Subcutaneous adipose tissue (tissue), 4 donors: ENCODE results near the gene KCTD1. TPM values are rescaled to one million over a fixed set of nuclear protein-coding genes. Genes with fewer than 3 reads are reported as not detected.

ENCODE experiments used
- CTCF ChIP-seq: fragments of 450-650 bp; IDR thresholded peaks from one replicate; pipeline ENCODE4 v1.5.1; 2016; ENCODE audit warnings: low read depth, mild to moderate bottlenecking, control low read depth, antibody characterized with exemption, moderate library complexity
- total RNA-seq, 4 donors: library from RNA; depleted of rRNA; stranded (reverse); fragments of >200 nt; gene quantifications; one replicate each; pipeline ENCODE4 v1.1.0, GENCODE V29; 2016

Gene KCTD1
- total RNA-seq, 4 donors from 2014 or later: 5.9 to 15.8 (median 8.5) TPM

- no peak for TF ChIP-seq CTCF
Measured at GRCh38 chr18:26540043-26540628, 8.2 kb downstream of the KCTD1 start.

DNA sequence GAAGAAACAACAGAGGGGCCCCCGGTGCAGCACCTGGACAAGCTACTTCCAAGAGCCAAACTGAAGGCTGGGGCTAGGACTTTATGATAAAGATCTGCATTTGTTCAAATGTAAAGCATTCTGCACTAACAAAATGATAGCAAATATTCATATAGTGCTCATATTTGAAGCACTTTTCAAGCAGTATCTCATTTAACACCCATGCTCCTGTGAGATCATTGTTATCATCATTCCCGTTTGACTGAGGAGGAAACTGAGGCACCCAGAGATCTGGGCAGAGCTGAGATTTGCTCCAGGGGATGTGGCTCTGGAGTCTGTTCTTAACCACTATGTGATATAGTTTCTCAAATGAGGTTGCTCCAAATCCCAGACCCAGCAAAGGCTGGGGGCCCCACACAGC is 9.8 kb downstream of the KCTD1 start:
- no peak for TF ChIP-seq CTCF

DNA sequence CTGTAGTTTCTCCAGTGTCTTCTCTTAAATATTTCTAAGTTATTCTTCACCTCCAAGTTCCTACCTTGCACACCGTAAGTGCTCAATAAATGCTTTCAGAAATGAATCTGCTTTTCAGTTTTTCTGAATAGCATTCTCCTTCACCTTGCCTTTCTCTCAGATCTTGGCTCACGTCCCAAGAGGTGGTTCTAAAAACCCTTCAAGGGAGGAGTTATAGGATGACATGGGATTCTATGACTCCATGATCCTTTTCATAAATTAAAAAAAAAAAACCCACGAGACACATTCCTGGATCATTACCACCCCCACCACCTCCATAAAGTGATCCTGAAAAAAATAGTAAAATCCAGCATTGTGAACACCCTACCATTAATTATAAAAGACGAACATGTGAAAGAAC is 11.7 kb downstream of the KCTD1 start:
- no peak for TF ChIP-seq CTCF

GRCh38 chr18:26536032-26536431 is 12.3 kb downstream of the KCTD1 start:
- no peak for TF ChIP-seq CTCF

- TF ChIP-seq CTCF: no peak
Measured at GRCh38 chr18:26535630-26536029, 12.7 kb downstream of the KCTD1 start.

DNA sequence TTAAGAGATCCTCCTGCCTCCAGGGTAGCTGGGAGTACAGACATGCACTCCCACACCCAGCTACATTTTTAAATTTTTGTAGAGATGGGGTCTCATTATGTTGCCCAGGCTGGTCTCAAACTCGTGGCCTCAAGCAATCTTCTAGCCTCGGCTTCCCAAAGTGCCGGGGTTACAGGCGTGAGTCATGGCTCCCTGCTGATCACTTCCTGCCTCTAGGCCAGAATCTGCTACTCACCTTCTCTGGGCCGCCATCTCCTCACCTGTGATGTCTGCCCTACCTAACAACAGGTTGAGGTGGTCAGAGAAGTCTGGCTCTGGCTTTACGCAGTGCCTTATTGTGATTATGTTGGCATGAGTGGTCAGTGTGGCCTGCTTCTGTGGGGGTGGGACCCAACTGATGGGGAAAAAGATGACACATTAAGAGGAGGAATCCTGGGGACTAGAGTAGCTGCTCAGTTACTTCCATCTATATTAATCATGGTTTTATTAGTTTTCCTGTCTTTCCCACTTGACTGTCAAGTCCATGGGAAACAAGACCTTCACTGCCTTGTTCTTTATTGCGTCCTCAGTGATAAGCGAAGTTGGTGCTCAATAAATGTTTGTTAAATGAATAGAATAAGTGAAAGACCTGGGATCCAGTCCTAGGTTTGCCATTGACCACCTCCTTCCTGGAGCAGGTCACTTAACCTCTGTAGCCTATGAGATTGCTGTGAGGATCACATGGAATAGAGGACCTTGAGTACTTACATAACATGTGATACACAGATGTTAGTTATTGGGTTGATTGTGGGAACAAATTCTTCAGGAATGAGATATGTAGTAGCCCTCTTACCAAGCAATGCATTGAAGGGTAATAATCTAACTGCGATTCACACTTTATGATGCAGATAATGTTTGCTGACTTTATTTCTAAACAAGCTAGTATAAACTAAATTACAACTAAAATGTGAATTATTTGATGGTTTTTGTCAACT is 15.7 kb downstream of the KCTD1 start:
- no peak for TF ChIP-seq CTCF

DNA sequence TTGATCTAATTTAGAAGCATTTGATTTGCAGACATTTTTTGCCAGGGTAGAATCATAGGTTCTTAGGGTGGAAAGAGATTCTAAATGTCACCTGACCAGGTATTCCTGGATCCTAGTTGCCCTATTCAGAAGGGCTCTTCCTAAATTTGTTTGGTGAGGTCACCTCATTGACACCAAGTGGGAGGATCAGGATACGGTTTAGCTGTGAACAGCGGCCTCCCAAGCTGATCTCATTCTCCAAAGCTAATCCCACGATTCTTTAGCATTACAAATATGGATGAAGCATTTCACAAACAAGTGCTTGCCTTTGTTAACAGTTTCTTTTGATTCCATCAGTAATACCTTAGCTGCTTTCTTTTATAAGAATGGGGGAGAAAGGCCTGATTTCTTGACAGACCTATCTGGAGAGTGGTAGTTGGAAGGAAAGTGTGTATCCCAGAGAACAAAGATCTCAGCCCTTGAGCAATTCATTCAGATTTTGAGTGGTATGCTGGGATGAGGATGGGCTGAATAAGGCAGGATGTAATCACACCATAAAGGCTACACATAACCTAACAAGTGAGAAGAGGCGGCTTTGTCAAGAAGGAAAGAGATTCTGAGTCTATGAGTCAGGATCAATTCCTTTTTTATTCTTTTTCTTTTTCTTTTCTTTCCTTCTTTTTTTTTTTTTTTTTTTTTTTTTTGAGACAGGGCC is 16.6 kb downstream of the KCTD1 start:
- TF ChIP-seq CTCF: no peak
